SK-N-SH (cell line): ENCODE measurements around the gene ANKRD2. TPM values are rescaled to one million over a fixed set of nuclear protein-coding genes. Genes with fewer than 3 reads are reported as not detected.

Source experiments
- CTCF ChIA-PET: fragments of 300-600, 350-600 bp; formaldehyde crosslinking; extraction: SDS; loops from one replicate; lab custom pipeline; 2021; lab: Yijun Ruan, JAX
- POLR2A ChIA-PET: fragments of 350-600 bp; sonication (Branson Sonifier 250); formaldehyde crosslinking; extraction: SDS; loops from one replicate; lab custom pipeline; 2020; ENCODE audit warnings: antibody characterized with exemption, inconsistent platforms; lab: Yijun Ruan, JAX
- DNase-seq: peaks from one replicate; pipeline ENCODE4 v3.0.0; 2012
- H2AFZ ChIP-seq: fragments of 200-600 bp; sonication (generic); 2 replicates; pipeline ENCODE4 v1.8.1; 2016; ENCODE audit warnings: antibody characterized with exemption, mild to moderate bottlenecking, low read depth
- H3F3A ChIP-seq: fragments of 200-600 bp; sonication (generic); replicated peaks from 2 replicates; pipeline ENCODE3; 2016; ENCODE audit warnings: antibody characterized with exemption, mild to moderate bottlenecking; ENCODE audit not compliant: insufficient read depth
- H3K27ac ChIP-seq, 2 experiments: fragments of 200-500 bp in 1 of 2; fragments of 200-600 bp in 1 of 2; sonication (Bioruptor generic) in 1 of 2; sonication (generic), shearing (Covaris generic) in 1 of 2; 2 replicates each; pipeline versions ENCODE4 v1.5.1 to v1.6.1; 2014 to 2016; ENCODE audit warnings: low read depth in 2 of 2, inconsistent platforms in 1 of 2, low read length in 1 of 2, mild to moderate bottlenecking in 1 of 2, mixed read lengths in 1 of 2
- H3K27me3 ChIP-seq: fragments of 200-600 bp; sonication (generic), shearing (Covaris generic); 2 replicates; pipeline ENCODE4 v1.6.1; 2016; ENCODE audit warnings: mixed run types; ENCODE audit not compliant: insufficient read depth
- H3K36me3 ChIP-seq, 2 experiments: fragments of 200-500 bp in 1 of 2; fragments of 200-600 bp in 1 of 2; sonication (Bioruptor generic) in 1 of 2; sonication (generic) in 1 of 2; replicated peaks in 1 of 2; 2 replicates each; pipeline versions ENCODE3 to v1.5.1; 2014 to 2016; ENCODE audit warnings: low read length in 1 of 2, mild to moderate bottlenecking in 1 of 2; ENCODE audit not compliant: insufficient read depth in 2 of 2, control insufficient read depth in 1 of 2
- H3K4me1 ChIP-seq, 2 experiments: fragments of 200-500 bp in 1 of 2; fragments of 200-600 bp in 1 of 2; sonication (Bioruptor generic) in 1 of 2; sonication (generic), shearing (Covaris generic) in 1 of 2; 2 replicates each; pipeline versions ENCODE4 v1.5.1 to v1.6.1; 2014 to 2016; ENCODE audit warnings: low read depth in 1 of 2, low read length in 1 of 2, mixed run types in 1 of 2; ENCODE audit not compliant: insufficient read depth in 2 of 2, control insufficient read depth in 1 of 2
- H3K4me2 ChIP-seq: fragments of 200-600 bp; sonication (generic), shearing (Covaris generic); 2 replicates; pipeline ENCODE4 v1.6.1; 2017; ENCODE audit warnings: mixed run types
- H3K4me3 ChIP-seq, 2 experiments: fragments of 200-500 bp in 1 of 2; fragments of 200-600 bp in 1 of 2; sonication (Bioruptor generic) in 1 of 2; sonication (generic), shearing (Covaris generic) in 1 of 2; 2 replicates each; pipeline versions ENCODE4 v1.5.1 to v1.8.1; 2014 to 2016; ENCODE audit warnings: low read depth in 2 of 2, inconsistent platforms in 1 of 2, low read length in 1 of 2, mild to moderate bottlenecking in 1 of 2, mixed read lengths in 1 of 2, moderate library complexity in 1 of 2
- H3K79me2 ChIP-seq: fragments of 200-600 bp; sonication (generic); 2 replicates; pipeline ENCODE4 v1.8.1; 2017; ENCODE audit warnings: mild to moderate bottlenecking; ENCODE audit not compliant: insufficient read depth
- H3K9ac ChIP-seq: fragments of 200-600 bp; sonication (generic); 2 replicates; pipeline ENCODE4 v1.6.1; 2017; ENCODE audit warnings: mixed run types
- H3K9me2 ChIP-seq: fragments of 200-600 bp; sonication (generic); 2 replicates; pipeline ENCODE4 v1.6.1; 2017; ENCODE audit warnings: mixed run types
- H3K9me3 ChIP-seq: fragments of 200-600 bp; sonication (generic); 2 replicates; pipeline ENCODE4 v1.6.1; 2017; ENCODE audit warnings: mixed run types, mild to moderate bottlenecking, moderate library complexity
- H4K20me1 ChIP-seq: fragments of 200-600 bp; sonication (generic); 2 replicates; pipeline ENCODE4 v1.6.1; 2017; ENCODE audit warnings: mild to moderate bottlenecking, mixed run types; ENCODE audit not compliant: insufficient read depth
- CHD2 ChIP-seq: fragments of 150-350 bp; IDR thresholded peaks from 2 replicates; pipeline ENCODE4 v1.6.1; 2018; ENCODE audit warnings: low read length; ENCODE audit not compliant: partially characterized antibody
- ELF1 ChIP-seq: IDR thresholded peaks from 2 replicates; pipeline ENCODE4 v1.4.0; 2012
- EP300 ChIP-seq, 2 experiments: IDR thresholded peaks; 2 replicates each; pipeline versions ENCODE4 v1.4.0 to v1.6.1; 2012; ENCODE audit warnings: borderline replicate concordance in 1 of 2, low read depth in 1 of 2, low read length in 1 of 2
- FOSL2 ChIP-seq: IDR thresholded peaks from 2 replicates; pipeline ENCODE4 v1.4.0; 2012; ENCODE audit warnings: low read depth, mild to moderate bottlenecking, moderate library complexity, borderline replicate concordance
- GATA2 ChIP-seq: sonication (generic); formaldehyde crosslinking; IDR thresholded peaks from 2 replicates; pipeline ENCODE4 v1.5.0; 2020; ENCODE audit warnings: mild to moderate bottlenecking, missing genetic modification reagents
- NFIC ChIP-seq: IDR thresholded peaks from 2 replicates; pipeline ENCODE4 v1.4.0; 2012; ENCODE audit warnings: borderline replicate concordance
- POLR2AphosphoS5 ChIP-seq: IDR thresholded peaks from 2 replicates; pipeline ENCODE4 v1.6.1; 2012; ENCODE audit warnings: low read depth, low read length
- RAD21 ChIP-seq: IDR thresholded peaks from 2 replicates; pipeline ENCODE4 v1.6.1; 2012; ENCODE audit warnings: mild to moderate bottlenecking, low read length
- RCOR1 ChIP-seq: fragments of 150-350 bp; IDR thresholded peaks from 2 replicates; pipeline ENCODE4 v1.6.1; 2017; ENCODE audit warnings: antibody characterized with exemption, low read length
- RFX5 ChIP-seq: IDR thresholded peaks from 2 replicates; pipeline ENCODE4 v1.6.1; 2012; ENCODE audit warnings: mild to moderate bottlenecking, improper control_type of control experiment, low read length
- RXRA ChIP-seq: IDR thresholded peaks from 2 replicates; pipeline ENCODE4 v1.4.0; 2012; ENCODE audit warnings: low read depth, mild to moderate bottlenecking, borderline replicate concordance
- SIN3A ChIP-seq: IDR thresholded peaks from 2 replicates; pipeline ENCODE4 v1.6.1; 2012; ENCODE audit warnings: low read depth, mild to moderate bottlenecking, low read length, moderate library complexity, borderline replicate concordance
- SMC3 ChIP-seq: IDR thresholded peaks from 2 replicates; pipeline ENCODE4 v1.6.1; 2012; ENCODE audit warnings: low read depth, low read length, improper control_type of control experiment
- TCF12 ChIP-seq: IDR thresholded peaks from 2 replicates; pipeline ENCODE4 v1.4.0; 2012
- TEAD4 ChIP-seq: IDR thresholded peaks from 2 replicates; pipeline ENCODE4 v1.4.0; 2012; ENCODE audit warnings: mild to moderate bottlenecking, borderline replicate concordance; ENCODE audit not compliant: insufficient read depth
- YY1 ChIP-seq: IDR thresholded peaks from 2 replicates; pipeline ENCODE4 v1.4.0; 2012; ENCODE audit warnings: low read depth, mild to moderate bottlenecking
- WGBS: methylation state at CpG from one replicate; pipeline ENCODE4 v1.1.6; 2017; ENCODE audit warnings: low lambda C conversion rate; 5-methylcytosine and 5-hydroxymethylcytosine counted together
- polyA plus RNA-seq, 3 experiments: library from polyadenylated mRNA; depleted of rRNA; stranded (reverse); fragments of >200 nt; gene quantifications; 2 replicates each; pipeline ENCODE4 v1.2.3, GENCODE V29; 2012
- TF ChIP-seq, protein P1 (sequence below): fragments of 150-350 bp; IDR thresholded peaks from 2 replicates; pipeline ENCODE4 v1.6.1; 2017; ENCODE audit warnings: antibody characterized with exemption, low read length, low read depth, borderline replicate concordance
- TF ChIP-seq, protein P2 (sequence below): IDR thresholded peaks from 2 replicates; pipeline ENCODE4 v1.6.1; 2012; ENCODE audit warnings: mild to moderate bottlenecking, low read depth, low read length, moderate library complexity

ANKRD2 gene
- polyA plus RNA-seq, 1 of the 3 experiments (the other 2 are of a cell fraction), result 0.72 TPM

GRCh38 chr10:97590082-97590747, 17.6 kb downstream of the ANKRD2 start:
- peaks cover 15% of the 10 kb centered on the region for H3F3A ChIP-seq
- no peaks in the 10 kb centered on the region for H3K36me3 ChIP-seq
- H2AFZ ChIP-seq, result no peak overlapping the region
- H4K20me1 ChIP-seq, result no peaks in the 10 kb centered on the region
- H3K9me3 ChIP-seq, result no peaks in the 10 kb centered on the region
- H3K27ac ChIP-seq, result no peak overlapping the region
- TF ChIP-seq TCF12 (no peak), TEAD4 (no peak), RFX5 (no peak), YY1 (no peak), ELF1 (no peak), POLR2AphosphoS5 (no peak), NFIC (no peak), GATA2 (CRISPR knock-in tag) (no peak), FOSL2 (no peak), RXRA (no peak), CHD2 (no peak), SMC3 (no peak), SIN3A (no peak), RAD21 (no peak), EP300 (IDR thresholded peaks at IDR 0.05; ENCODE audit: borderline replicate concordance in 1 of 2, low read depth in 1 of 2, low read length in 1 of 2) (no peak), RCOR1 (no peak)
- TF ChIP-seq, protein P1, sequence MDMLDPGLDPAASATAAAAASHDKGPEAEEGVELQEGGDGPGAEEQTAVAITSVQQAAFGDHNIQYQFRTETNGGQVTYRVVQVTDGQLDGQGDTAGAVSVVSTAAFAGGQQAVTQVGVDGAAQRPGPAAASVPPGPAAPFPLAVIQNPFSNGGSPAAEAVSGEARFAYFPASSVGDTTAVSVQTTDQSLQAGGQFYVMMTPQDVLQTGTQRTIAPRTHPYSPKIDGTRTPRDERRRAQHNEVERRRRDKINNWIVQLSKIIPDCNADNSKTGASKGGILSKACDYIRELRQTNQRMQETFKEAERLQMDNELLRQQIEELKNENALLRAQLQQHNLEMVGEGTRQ, result no peak
- TF ChIP-seq, protein P2, sequence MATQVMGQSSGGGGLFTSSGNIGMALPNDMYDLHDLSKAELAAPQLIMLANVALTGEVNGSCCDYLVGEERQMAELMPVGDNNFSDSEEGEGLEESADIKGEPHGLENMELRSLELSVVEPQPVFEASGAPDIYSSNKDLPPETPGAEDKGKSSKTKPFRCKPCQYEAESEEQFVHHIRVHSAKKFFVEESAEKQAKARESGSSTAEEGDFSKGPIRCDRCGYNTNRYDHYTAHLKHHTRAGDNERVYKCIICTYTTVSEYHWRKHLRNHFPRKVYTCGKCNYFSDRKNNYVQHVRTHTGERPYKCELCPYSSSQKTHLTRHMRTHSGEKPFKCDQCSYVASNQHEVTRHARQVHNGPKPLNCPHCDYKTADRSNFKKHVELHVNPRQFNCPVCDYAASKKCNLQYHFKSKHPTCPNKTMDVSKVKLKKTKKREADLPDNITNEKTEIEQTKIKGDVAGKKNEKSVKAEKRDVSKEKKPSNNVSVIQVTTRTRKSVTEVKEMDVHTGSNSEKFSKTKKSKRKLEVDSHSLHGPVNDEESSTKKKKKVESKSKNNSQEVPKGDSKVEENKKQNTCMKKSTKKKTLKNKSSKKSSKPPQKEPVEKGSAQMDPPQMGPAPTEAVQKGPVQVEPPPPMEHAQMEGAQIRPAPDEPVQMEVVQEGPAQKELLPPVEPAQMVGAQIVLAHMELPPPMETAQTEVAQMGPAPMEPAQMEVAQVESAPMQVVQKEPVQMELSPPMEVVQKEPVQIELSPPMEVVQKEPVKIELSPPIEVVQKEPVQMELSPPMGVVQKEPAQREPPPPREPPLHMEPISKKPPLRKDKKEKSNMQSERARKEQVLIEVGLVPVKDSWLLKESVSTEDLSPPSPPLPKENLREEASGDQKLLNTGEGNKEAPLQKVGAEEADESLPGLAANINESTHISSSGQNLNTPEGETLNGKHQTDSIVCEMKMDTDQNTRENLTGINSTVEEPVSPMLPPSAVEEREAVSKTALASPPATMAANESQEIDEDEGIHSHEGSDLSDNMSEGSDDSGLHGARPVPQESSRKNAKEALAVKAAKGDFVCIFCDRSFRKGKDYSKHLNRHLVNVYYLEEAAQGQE, result no peak
- no peaks in the 10 kb centered on the region for H3K9me2 ChIP-seq
- no peak overlapping the region for H3K4me2 ChIP-seq
- H3K9ac ChIP-seq, result no peak overlapping the region
- H3K27me3 ChIP-seq, result no peaks in the 10 kb centered on the region
- WGBS, result 94% methylated on average over 11 of the region's 15 CpGs
- CTCF ChIA-PET, result interaction anchor here (0.6 to 1.9 kb wide), 6 partner anchors 8 to 36 kb away, joined by 3 to 10 read pairs (median 4); partner anchors contain the start of gene ANKRD2
- H3K79me2 ChIP-seq, result no peaks in the 10 kb centered on the region
- peak; percentile 4 for DNase-seq
- peaks cover 3 to 5% of the 10 kb centered on the region in 2 experiments; a peak in 2 of 4 replicates for H3K4me1 ChIP-seq
- no peak overlapping the region for H3K4me3 ChIP-seq
- POLR2A ChIA-PET, result no interaction called here
